H1 (cell line): Measurements from ENCODE around the gene DYRK1A. TPM values are rescaled to one million over a fixed set of nuclear protein-coding genes. Genes with fewer than 3 reads are reported as not detected.

Source experiments
- CTCF ChIA-PET: fragments of 300-600 bp; sonication (Branson Sonifier 250); formaldehyde crosslinking; loops from one replicate; lab custom pipeline; 2021; ENCODE audit not compliant: partially characterized antibody; lab: Charles Lee
- POLR2A ChIA-PET: fragments of 300-600 bp; sonication (Branson Sonifier 250); formaldehyde crosslinking; loops from one replicate; lab custom pipeline; 2021; ENCODE audit warnings: inconsistent platforms; ENCODE audit not compliant: partially characterized antibody; lab: Charles Lee
- DNase-seq, 2 experiments: peaks; one replicate each; pipeline versions ENCODE4 v3.0.0 to v3.0.0-alpha.2; 2010 to 2022; ENCODE audit warnings: low spot score in 2 of 2, low read depth in 1 of 2, mixed read lengths in 1 of 2
- FAIRE-seq: peaks from 2 replicates; lab custom pipeline; 2011; peaks lifted over from hg19 to GRCh38; lab: Jason Lieb, UNC
- H2AFZ ChIP-seq: 2 replicates; pipeline ENCODE4 v1.8.1; 2012; ENCODE audit warnings: low read length, inconsistent platforms
- H2AK5ac ChIP-seq: 2 replicates; pipeline ENCODE4 v1.6.1; 2013; ENCODE audit warnings: low read depth, low read length
- H2BK120ac ChIP-seq: replicated peaks from 2 replicates; pipeline ENCODE3; 2013; ENCODE audit warnings: low read depth, low read length, inconsistent platforms
- H2BK12ac ChIP-seq: 2 replicates; pipeline ENCODE4 v1.6.1; 2013; ENCODE audit warnings: low read depth, low read length
- H2BK15ac ChIP-seq: 2 replicates; pipeline ENCODE4 v1.6.1; 2013; ENCODE audit warnings: low read length
- H2BK20ac ChIP-seq: 2 replicates; pipeline ENCODE4 v1.6.1; 2013; ENCODE audit warnings: low read length
- H2BK5ac ChIP-seq: 2 replicates; pipeline ENCODE4 v1.6.1; 2013; ENCODE audit warnings: low read depth, low read length
- H3K14ac ChIP-seq: 2 replicates; pipeline ENCODE4 v1.6.1; 2013; ENCODE audit warnings: inconsistent platforms; ENCODE audit not compliant: insufficient read length
- H3K18ac ChIP-seq: 2 replicates; pipeline ENCODE4 v1.6.1; 2013; ENCODE audit warnings: low read length; ENCODE audit errors: extremely low read depth
- H3K23ac ChIP-seq: 2 replicates; pipeline ENCODE4 v1.6.1; 2013; ENCODE audit warnings: inconsistent platforms; ENCODE audit not compliant: insufficient read length
- H3K23me2 ChIP-seq: 2 replicates; pipeline ENCODE4 v1.6.1; 2013; ENCODE audit warnings: low read depth, low read length
- H3K27ac ChIP-seq: 2 replicates; pipeline ENCODE4 v1.6.1; 2011; ENCODE audit warnings: low read depth, low read length, inconsistent platforms
- H3K27me3 ChIP-seq, 4 experiments: replicated peaks in 1 of 4; 1 replicate in 1 of 4; 2 replicates in 3 of 4; pipeline versions ENCODE4 v1.6.1 to v1.8.1; 2011 to 2013; ENCODE audit warnings: low read length in 3 of 4, mild to moderate bottlenecking in 3 of 4, inconsistent platforms in 2 of 4, mixed read lengths in 2 of 4, moderate library complexity in 1 of 4; ENCODE audit not compliant: control insufficient read depth in 3 of 4, insufficient read depth in 3 of 4; ENCODE audit errors: extremely low read depth in 1 of 4
- H3K36me3 ChIP-seq, 4 experiments: 2 replicates each; pipeline versions ENCODE4 v1.6.1 to v1.8.1; 2011 to 2013; ENCODE audit warnings: mild to moderate bottlenecking in 4 of 4, low read length in 3 of 4, moderate library complexity in 2 of 4, control low read depth in 1 of 4, inconsistent platforms in 1 of 4; ENCODE audit not compliant: insufficient read depth in 4 of 4, control insufficient read depth in 2 of 4
- H3K4ac ChIP-seq: replicated peaks from 2 replicates; pipeline ENCODE3; 2013; ENCODE audit warnings: low read length, low read depth, mixed read lengths, inconsistent platforms; ENCODE audit not compliant: insufficient read length
- H3K4me1 ChIP-seq, 4 experiments: replicated peaks in 1 of 4; 1 replicate in 1 of 4; 2 replicates in 3 of 4; pipeline versions ENCODE4 v1.6.1 to v1.8.1; 2011 to 2013; ENCODE audit warnings: low read length in 3 of 4, inconsistent platforms in 2 of 4, mixed read lengths in 1 of 4; ENCODE audit not compliant: insufficient read depth in 4 of 4, control insufficient read depth in 3 of 4
- H3K4me2 ChIP-seq, 2 experiments: 2 replicates each; pipeline versions ENCODE4 v1.6.1 to v1.8.1; 2011 to 2013; ENCODE audit warnings: low read depth in 2 of 2, low read length in 2 of 2, control low read depth in 1 of 2, inconsistent platforms in 1 of 2, mild to moderate bottlenecking in 1 of 2; ENCODE audit not compliant: insufficient read depth in 1 of 2
- H3K4me3 ChIP-seq, 4 experiments: fragments of 200-600, 300-600 bp in 1 of 4; sonication (generic), shearing (Covaris generic), sonication (Bioruptor Twin) in 1 of 4; 2 replicates each; pipeline versions ENCODE4 v1.5.1 to v1.8.1; 2011 to 2016; ENCODE audit warnings: low read length in 4 of 4, low read depth in 3 of 4, control low read depth in 2 of 4, inconsistent platforms in 2 of 4, mild to moderate bottlenecking in 2 of 4, mixed read lengths in 1 of 4, moderate library complexity in 1 of 4; ENCODE audit not compliant: insufficient read depth in 2 of 4; ENCODE audit errors: extremely low read depth in 1 of 4
- H3K56ac ChIP-seq: replicated peaks from 2 replicates; pipeline ENCODE3; 2013; ENCODE audit warnings: low read depth, mild to moderate bottlenecking, mixed read lengths, low read length, inconsistent platforms; ENCODE audit not compliant: insufficient read length
- H3K79me1 ChIP-seq: 2 replicates; pipeline ENCODE4 v1.6.1; 2013; ENCODE audit warnings: low read depth, low read length, control low read depth
- H3K79me2 ChIP-seq, 2 experiments: 2 replicates each; pipeline versions ENCODE4 v1.6.1 to v1.8.1; 2012 to 2013; ENCODE audit warnings: low read length in 2 of 2, mild to moderate bottlenecking in 2 of 2, inconsistent platforms in 1 of 2; ENCODE audit not compliant: insufficient read depth in 2 of 2, control insufficient read depth in 1 of 2
- H3K9ac ChIP-seq, 4 experiments: replicated peaks in 1 of 4; 1 replicate in 1 of 4; 2 replicates in 3 of 4; pipeline versions ENCODE4 v1.6.1 to v1.8.1; 2011 to 2013; ENCODE audit warnings: low read depth in 3 of 4, low read length in 3 of 4, control low read depth in 2 of 4, mild to moderate bottlenecking in 2 of 4, moderate library complexity in 2 of 4, inconsistent platforms in 1 of 4; ENCODE audit errors: extremely low read depth in 1 of 4
- H3K9me3 ChIP-seq, 2 experiments: 2 replicates each; pipeline versions ENCODE4 v1.6.1 to v1.8.1; 2012 to 2013; ENCODE audit warnings: mild to moderate bottlenecking in 2 of 2, moderate library complexity in 2 of 2, control low read depth in 1 of 2, inconsistent platforms in 1 of 2, low read depth in 1 of 2, low read length in 1 of 2, mixed read lengths in 1 of 2; ENCODE audit not compliant: insufficient read depth in 2 of 2
- H4K20me1 ChIP-seq, 2 experiments: replicated peaks in 1 of 2; 2 replicates each; pipeline versions ENCODE3 to v1.8.1; 2011 to 2013; ENCODE audit warnings: inconsistent platforms in 2 of 2, low read length in 2 of 2, mild to moderate bottlenecking in 1 of 2; ENCODE audit not compliant: insufficient read depth in 2 of 2, control insufficient read depth in 1 of 2
- H4K5ac ChIP-seq: 2 replicates; pipeline ENCODE4 v1.6.1; 2013; ENCODE audit warnings: low read length, low read depth, mixed read lengths, inconsistent platforms; ENCODE audit not compliant: insufficient read length
- H4K8ac ChIP-seq: 2 replicates; pipeline ENCODE4 v1.8.0; 2013; ENCODE audit warnings: mild to moderate bottlenecking, moderate library complexity, low read length, inconsistent platforms; ENCODE audit not compliant: insufficient read depth; ENCODE audit errors: extremely low read depth
- H4K91ac ChIP-seq: replicated peaks from 2 replicates; pipeline ENCODE3; 2013; ENCODE audit warnings: low read length, mixed read lengths, inconsistent platforms; ENCODE audit not compliant: insufficient read length
- CHD1 ChIP-seq: IDR thresholded peaks from 2 replicates; pipeline ENCODE4 v1.6.1; 2012; ENCODE audit warnings: low read depth, low read length, improper control_type of control experiment
- RBBP5 ChIP-seq: IDR thresholded peaks from 2 replicates; pipeline ENCODE4 v1.7.1; 2012; ENCODE audit warnings: low read depth, mild to moderate bottlenecking, inconsistent platforms, low read length, moderate library complexity, borderline replicate concordance
- RNF2 ChIP-seq: fragments of 200-900, 300-1000 bp; sonication (generic); IDR thresholded peaks from 2 replicates; pipeline ENCODE4 v1.7.1; 2016; ENCODE audit warnings: borderline replicate concordance, low read depth, mild to moderate bottlenecking, antibody characterized with exemption, low read length; ENCODE audit not compliant: poor library complexity, severe bottlenecking; ENCODE audit errors: missing control alignments
- SIN3A ChIP-seq, 2 experiments: IDR thresholded peaks in 1 of 2; conservative IDR thresholded peaks in 1 of 2; 2 replicates each; pipeline ENCODE4 v1.6.1; 2011 to 2012; ENCODE audit warnings: low read length in 2 of 2, improper control_type of control experiment in 1 of 2, low read depth in 1 of 2, mild to moderate bottlenecking in 1 of 2
- TCF12 ChIP-seq: IDR thresholded peaks from 2 replicates; pipeline ENCODE4 v1.6.1; 2011; ENCODE audit warnings: low read depth, mild to moderate bottlenecking, low read length
- WGBS, 2 experiments: shearing (Covaris generic) in 1 of 2; methylation state at CpG; one replicate each; pipeline versions ENCODE4 v1.1.6 to v1.1.7; 2013 to 2015; ENCODE audit warnings: low lambda C conversion rate in 2 of 2, mixed read lengths in 2 of 2, inconsistent platforms in 1 of 2, low coverage in 1 of 2, missing lambda C conversion rate in 1 of 2; ENCODE audit not compliant: insufficient replicate concordance in 2 of 2, insufficient coverage in 1 of 2, insufficient read length in 1 of 2; ENCODE audit errors: extremely low coverage in 1 of 2, missing lambda C conversion rate in 1 of 2; 5-methylcytosine and 5-hydroxymethylcytosine counted together
- polyA plus RNA-seq, 7 experiments: library from polyadenylated mRNA; depleted of rRNA in 3 of 7; stranded (reverse) in 5 of 7; unstranded in 2 of 7; fragments of >200 nt in 5 of 7; fragments of 200-250 nt in 2 of 7; gene quantifications; 1 replicate in 5 of 7; 2 replicates in 1 of 7; 4 replicates in 1 of 7; pipeline versions ENCODE4 v1.2.1 to v1.2.3, GENCODE V29; 2011 to 2013; ENCODE audit warnings: missing spikeins in 2 of 7, mixed read lengths in 2 of 7
- total RNA-seq: library from RNA; stranded (reverse); fragmentation: NEBNext Ultra II Directional; extraction: Animal tissue kit (Norgen Biotek cat#: 25700); gene quantifications from 2 replicates; pipeline ENCODE4 v1.2.1, GENCODE V29; 2021
- TF ChIP-seq, protein P1 (sequence below), 3 experiments: IDR thresholded peaks; 1 replicate in 2 of 3; 2 replicates in 1 of 3; pipeline versions ENCODE4 v1.5.1 to v1.6.1; 2011; ENCODE audit warnings: low read length in 3 of 3, mild to moderate bottlenecking in 3 of 3, inconsistent platforms in 2 of 3, low read depth in 1 of 3, moderate library complexity in 1 of 3; ENCODE audit not compliant: insufficient read depth in 1 of 3; ENCODE audit errors: control extremely low read depth in 1 of 3
- TF ChIP-seq, protein P2 (sequence below): IDR thresholded peaks from 2 replicates; pipeline ENCODE4 v1.6.1; 2011; ENCODE audit warnings: low read length, improper control_type of control experiment

The DYRK1A gene
- total and polyA plus RNA-seq, 2 of the 8 experiments (the other 6 are each of a cell fraction or from before 2014, with no cell fraction given) = 61.1 to 62.2 TPM

DNA sequence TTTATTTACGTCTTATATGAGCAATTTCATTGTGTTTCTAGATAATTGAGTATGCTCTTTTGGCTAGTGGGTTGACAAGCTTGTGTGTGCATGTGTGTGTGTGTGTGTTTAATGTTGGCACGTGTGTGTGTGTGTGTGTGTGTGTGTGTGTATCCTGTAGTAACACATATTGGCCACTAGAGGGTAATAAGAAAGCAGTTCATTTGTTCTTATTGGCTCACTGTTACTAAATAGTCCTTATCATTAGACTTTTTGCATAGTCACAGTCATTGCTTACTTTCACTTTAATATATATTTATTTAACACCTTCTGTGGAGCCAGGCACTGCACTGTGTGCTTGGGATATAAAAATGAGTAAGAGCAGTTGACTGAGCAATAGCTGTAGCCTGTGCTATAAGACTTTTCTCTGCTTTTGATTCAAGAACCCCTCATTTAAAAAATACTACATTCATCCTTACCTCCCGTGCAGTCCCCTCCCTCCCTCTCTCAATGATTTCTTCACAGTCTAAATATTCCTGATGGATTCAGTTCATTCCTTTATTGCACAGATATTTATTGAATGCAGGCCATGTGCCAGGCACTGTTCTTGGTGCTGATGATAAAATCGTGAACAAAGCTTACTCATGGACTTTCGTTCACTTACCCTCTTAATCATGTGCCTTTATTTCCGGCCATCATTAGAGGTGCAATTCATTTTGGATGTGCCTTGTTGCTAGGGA lies 96.7 kb downstream of the DYRK1A start:
- DNase-seq = no peak
- H4K91ac ChIP-seq = no peak overlapping the region
- no peak overlapping the region for H3K4me3 ChIP-seq
- no peak overlapping the region for H2BK20ac ChIP-seq
- H3K14ac ChIP-seq = no peak overlapping the region
- no peak overlapping the region for H3K4ac ChIP-seq
- H3K79me2 ChIP-seq = peaks cover 3 to 100% of the 10 kb centered on the region in 2 experiments; a peak in 3 of 4 replicates
- peaks cover 0 to 3% (median 0%) of the 10 kb centered on the region in 4 experiments; a peak in 1 of 8 replicates for H3K36me3 ChIP-seq
- no peak overlapping the region for H3K4me2 ChIP-seq
- no peak overlapping the region for H3K23ac ChIP-seq
- H4K5ac ChIP-seq = no peak overlapping the region
- H2AK5ac ChIP-seq = no peak overlapping the region
- H3K56ac ChIP-seq = no peak overlapping the region
- 70% methylated on average over 6 of the region's 6 CpGs; no CpG with 5 or more reads in 1 of the 2 experiments for WGBS, 2 experiments
- H2AFZ ChIP-seq = no peak overlapping the region
- no peak overlapping the region for H3K9ac ChIP-seq
- no peak overlapping the region for H2BK5ac ChIP-seq
- FAIRE-seq = no peak
- CTCF ChIA-PET = interaction anchor here (0.6 to 2.8 kb wide), 40 partner anchors 8 to 498 kb away, joined by 3 to 22 read pairs (median 4); no protein-coding TSS in a partner anchor
- no peak overlapping the region for H3K18ac ChIP-seq
- H2BK120ac ChIP-seq = no peak overlapping the region
- no peak overlapping the region for H4K8ac ChIP-seq
- H2BK15ac ChIP-seq = no peak overlapping the region
- peaks cover 3 to 8% (median 7%) of the 10 kb centered on the region in 4 experiments; a peak in 5 of 7 replicates for H3K4me1 ChIP-seq
- peaks cover 9% of the 10 kb centered on the region for H3K79me1 ChIP-seq
- POLR2A ChIA-PET = no interaction called here
- no peaks in the 10 kb centered on the region for H3K23me2 ChIP-seq
- H4K20me1 ChIP-seq = peaks cover 15 to 17% of the 10 kb centered on the region in 2 experiments
- H3K27me3 ChIP-seq = no peaks in the 10 kb centered on the region
- H3K27ac ChIP-seq = no peak overlapping the region; the same call in 1 of the 2 replicates
- H3K9me3 ChIP-seq = no peaks in the 10 kb centered on the region
- H2BK12ac ChIP-seq = no peak overlapping the region
- TF ChIP-seq, protein P1, sequence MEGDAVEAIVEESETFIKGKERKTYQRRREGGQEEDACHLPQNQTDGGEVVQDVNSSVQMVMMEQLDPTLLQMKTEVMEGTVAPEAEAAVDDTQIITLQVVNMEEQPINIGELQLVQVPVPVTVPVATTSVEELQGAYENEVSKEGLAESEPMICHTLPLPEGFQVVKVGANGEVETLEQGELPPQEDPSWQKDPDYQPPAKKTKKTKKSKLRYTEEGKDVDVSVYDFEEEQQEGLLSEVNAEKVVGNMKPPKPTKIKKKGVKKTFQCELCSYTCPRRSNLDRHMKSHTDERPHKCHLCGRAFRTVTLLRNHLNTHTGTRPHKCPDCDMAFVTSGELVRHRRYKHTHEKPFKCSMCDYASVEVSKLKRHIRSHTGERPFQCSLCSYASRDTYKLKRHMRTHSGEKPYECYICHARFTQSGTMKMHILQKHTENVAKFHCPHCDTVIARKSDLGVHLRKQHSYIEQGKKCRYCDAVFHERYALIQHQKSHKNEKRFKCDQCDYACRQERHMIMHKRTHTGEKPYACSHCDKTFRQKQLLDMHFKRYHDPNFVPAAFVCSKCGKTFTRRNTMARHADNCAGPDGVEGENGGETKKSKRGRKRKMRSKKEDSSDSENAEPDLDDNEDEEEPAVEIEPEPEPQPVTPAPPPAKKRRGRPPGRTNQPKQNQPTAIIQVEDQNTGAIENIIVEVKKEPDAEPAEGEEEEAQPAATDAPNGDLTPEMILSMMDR (IDR thresholded peaks at IDR 0.05; ENCODE audit: control extremely low read depth in 1 of 3, insufficient read depth in 1 of 3, low read depth in 1 of 3, low read length in 3 of 3) = peak in 2 of 3 experiments; percentile 40 to 71; a peak in 3 of 4 replicates
- TF ChIP-seq, protein P2, sequence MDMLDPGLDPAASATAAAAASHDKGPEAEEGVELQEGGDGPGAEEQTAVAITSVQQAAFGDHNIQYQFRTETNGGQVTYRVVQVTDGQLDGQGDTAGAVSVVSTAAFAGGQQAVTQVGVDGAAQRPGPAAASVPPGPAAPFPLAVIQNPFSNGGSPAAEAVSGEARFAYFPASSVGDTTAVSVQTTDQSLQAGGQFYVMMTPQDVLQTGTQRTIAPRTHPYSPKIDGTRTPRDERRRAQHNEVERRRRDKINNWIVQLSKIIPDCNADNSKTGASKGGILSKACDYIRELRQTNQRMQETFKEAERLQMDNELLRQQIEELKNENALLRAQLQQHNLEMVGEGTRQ = no peak
- TF ChIP-seq RBBP5 (no peak), RNF2 (no peak), TCF12 (no peak), CHD1 (no peak), SIN3A (conservative IDR thresholded peaks at IDR 0.05 in 1 of 2, IDR thresholded peaks at IDR 0.05 in 1 of 2; ENCODE audit: low read depth in 1 of 2, low read length in 2 of 2) (no peak)
